Stimulated activated CD4-positive, alpha-beta T cell treated with anti-CD3 and anti-CD28 coated beads, Interleukin-1b, Interleukin-23, amount 100 ng/mL, for 24 hours (primary cell): ENCODE results near the gene KCNH1.

Experiments
- DNase-seq, 4 experiments: peaks; one replicate each; pipeline ENCODE4 v3.0.0-alpha.2; 2020; ENCODE audit warnings: low read depth in 4 of 4, low spot score in 1 of 4

KCNH1 gene

GRCh38 chr1:210727709-210728108 is 406.2 kb downstream of the KCNH1 start:
- DNase-seq, result no peak

- no peak for DNase-seq
These were observed 407.3 kb downstream of the KCNH1 start for GRCh38 chr1:210726621-210727020.

GRCh38 chr1:210724768-210725167 is 409.2 kb downstream of the KCNH1 start:
- no peak for DNase-seq

GRCh38 chr1:210723646-210724045 is 410.3 kb downstream of the KCNH1 start:
- DNase-seq, result no peak

GRCh38 chr1:210722410-210723081 is 411.4 kb downstream of the KCNH1 start:
- DNase-seq, result no peak

- no peak for DNase-seq
These were observed 418.9 kb downstream of the KCNH1 start for GRCh38 chr1:210715072-210715471.

GRCh38 chr1:210711825-210712612 is 421.9 kb downstream of the KCNH1 start:
- DNase-seq, result no peak

GRCh38 chr1:210709701-210710100 is 424.2 kb downstream of the KCNH1 start:
- no peak for DNase-seq

GRCh38 chr1:210707300-210708240 is 426.4 kb downstream of the KCNH1 start:
- no peak for DNase-seq

- no peak for DNase-seq
These were observed 427.7 kb downstream of the KCNH1 start for GRCh38 chr1:210706246-210706645.

- no peak for DNase-seq
These were observed 428.9 kb downstream of the KCNH1 start for GRCh38 chr1:210705086-210705485.

- no peak for DNase-seq
These were observed 430.4 kb downstream of the KCNH1 start for GRCh38 chr1:210703593-210703992.

- no peak for DNase-seq
These were observed 431.4 kb downstream of the KCNH1 start for GRCh38 chr1:210702506-210702905.

- DNase-seq, result no peak
These were observed 433.4 kb downstream of the KCNH1 start for GRCh38 chr1:210700511-210700910.

GRCh38 chr1:210700083-210700482 is 433.9 kb downstream of the KCNH1 start:
- DNase-seq, result no peak

- no peak for DNase-seq
These were observed 435.3 kb downstream of the KCNH1 start for GRCh38 chr1:210698661-210699060.

- no peak for DNase-seq
These were observed 436.8 kb downstream of the KCNH1 start for GRCh38 chr1:210697185-210697584.

GRCh38 chr1:210696709-210697108 is 437.2 kb downstream of the KCNH1 start:
- no peak for DNase-seq

- no peak for DNase-seq
These were observed 438.9 kb downstream of the KCNH1 start for GRCh38 chr1:210695026-210695425.

- DNase-seq, result no peak
These were observed 441.2 kb downstream of the KCNH1 start for GRCh38 chr1:210692796-210693195.

GRCh38 chr1:210691039-210691610 is 442.8 kb downstream of the KCNH1 start:
- no peak for DNase-seq
